Gastrocnemius medialis (tissue), 4 donors: ENCODE results near the gene ARL4A. TPM values are rescaled to one million over a fixed set of nuclear protein-coding genes. Genes with fewer than 3 reads are reported as not detected.
"Not testable (repeated sequence)": the region's sequence is repeated elsewhere in the genome, so short reads cannot be mapped to it uniquely, and the experiment has no call there.

Experiments used
- ATAC-seq, 2 donors: fragments of 150-250 bp; one replicate each; pipeline ENCODE4 v1.9.1; 2016
- DNase-seq, 2 donors: peaks; one replicate each; pipeline ENCODE4 v3.0.0-alpha.2; 2019
- H3K27ac ChIP-seq, 4 donors: fragments of 200-600 bp; sonication (generic); 1 replicate in 1 of 4; 2 replicates in 3 of 4; pipeline ENCODE4 v1.5.1; 2016 to 2018; ENCODE audit warnings: mild to moderate bottlenecking in 2 of 4, moderate library complexity in 1 of 4
- H3K27me3 ChIP-seq, 3 donors: fragments of 200-600 bp; sonication (generic) in 2 of 3; 1 replicate in 1 of 3; 2 replicates in 2 of 3; pipeline versions ENCODE4 v1.5.1 to v1.6.0; 2016 to 2019; ENCODE audit warnings: mild to moderate bottlenecking in 1 of 3, moderate library complexity in 1 of 3
- H3K36me3 ChIP-seq, 2 donors: fragments of 200-600 bp; sonication (generic) in 1 of 2; one replicate each; pipeline ENCODE4 v1.5.1; 2017 to 2018
- H3K4me1 ChIP-seq, 2 donors: fragments of 200-600 bp; sonication (generic) in 1 of 2; one replicate each; pipeline ENCODE4 v1.5.1; 2016 to 2017; ENCODE audit warnings: mild to moderate bottlenecking in 2 of 2
- H3K4me3 ChIP-seq, 4 donors: fragments of 200-600 bp; sonication (generic) in 3 of 4; 1 replicate in 1 of 4; 2 replicates in 3 of 4; pipeline ENCODE4 v1.5.1; 2016 to 2019; ENCODE audit warnings: mild to moderate bottlenecking in 2 of 4
- H3K9me3 ChIP-seq, 3 donors: fragments of 200-600 bp; sonication (generic) in 2 of 3; 1 replicate in 1 of 3; 2 replicates in 2 of 3; pipeline ENCODE4 v1.5.1; 2016 to 2019
- POLR2A ChIP-seq, 2 donors: fragments of 450-650 bp; IDR thresholded peaks; one replicate each; pipeline ENCODE4 v1.6.1; 2017; ENCODE audit warnings: antibody characterized with exemption in 2 of 2, mild to moderate bottlenecking in 2 of 2, moderate library complexity in 2 of 2
- in situ Hi-C, 4 donors: fragments of 200-750 bp; cut with MboI; loops; one replicate each; pipeline versions ENCODE4 v1.15.0 to v1.8.0; 2017; ENCODE audit warnings: low sequenced_read_pairs in 4 of 4
- intact Hi-C: fragments of 100-400 bp; cut with DNase I; formaldehyde crosslinking; loops from one replicate; pipeline ENCODE4 v1.15.1; 2023; ENCODE audit warnings: low total_unique reads
- total RNA-seq, 4 donors: library from RNA; depleted of rRNA; stranded (reverse); fragments of >200 nt; gene quantifications; one replicate each; pipeline versions ENCODE4 v1.1.0 to v1.2.3, GENCODE V29; 2016
- TF ChIP-seq, protein P1 (sequence below), 5 experiments: fragments of 450-650 bp in 3 of 5; fragments of 200-600 bp in 2 of 5; sonication (generic) in 2 of 5; IDR thresholded peaks in 4 of 5; conservative IDR thresholded peaks in 1 of 5; 1 replicate in 4 of 5; 2 replicates in 1 of 5; pipeline ENCODE4 v1.5.1; 2016 to 2019; ENCODE audit warnings: antibody characterized with exemption in 5 of 5, mild to moderate bottlenecking in 3 of 5, moderate library complexity in 3 of 5

ARL4A gene
- total RNA-seq, 4 donors from 2014 or later: 8.6 to 20.4 (median 14.2) TPM

DNA sequence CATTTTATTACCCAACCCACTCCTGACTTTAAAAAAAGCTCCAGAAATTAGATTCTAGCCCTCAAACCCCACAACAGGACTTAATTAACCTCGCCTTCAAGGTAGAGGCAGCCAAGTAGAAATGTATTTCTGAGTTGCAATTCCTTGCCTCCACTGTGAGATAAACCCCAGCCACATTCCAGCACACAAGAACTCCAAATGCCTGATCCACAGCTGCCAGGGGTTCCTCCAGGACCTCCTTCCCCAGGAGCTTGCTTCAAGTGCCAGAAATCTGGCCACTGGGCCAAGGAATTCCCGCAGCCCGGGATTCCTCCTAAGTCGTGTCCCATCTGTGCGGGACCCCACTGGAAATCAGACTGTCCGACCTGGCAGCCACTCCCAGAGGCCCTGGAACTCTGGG, 25.9 kb upstream of the ARL4A start:
- no peaks in the 10 kb centered on the region for H3K27me3 ChIP-seq
- no peak for TF ChIP-seq POLR2A (IDR thresholded peaks at IDR 0.05)
- TF ChIP-seq, protein P1, sequence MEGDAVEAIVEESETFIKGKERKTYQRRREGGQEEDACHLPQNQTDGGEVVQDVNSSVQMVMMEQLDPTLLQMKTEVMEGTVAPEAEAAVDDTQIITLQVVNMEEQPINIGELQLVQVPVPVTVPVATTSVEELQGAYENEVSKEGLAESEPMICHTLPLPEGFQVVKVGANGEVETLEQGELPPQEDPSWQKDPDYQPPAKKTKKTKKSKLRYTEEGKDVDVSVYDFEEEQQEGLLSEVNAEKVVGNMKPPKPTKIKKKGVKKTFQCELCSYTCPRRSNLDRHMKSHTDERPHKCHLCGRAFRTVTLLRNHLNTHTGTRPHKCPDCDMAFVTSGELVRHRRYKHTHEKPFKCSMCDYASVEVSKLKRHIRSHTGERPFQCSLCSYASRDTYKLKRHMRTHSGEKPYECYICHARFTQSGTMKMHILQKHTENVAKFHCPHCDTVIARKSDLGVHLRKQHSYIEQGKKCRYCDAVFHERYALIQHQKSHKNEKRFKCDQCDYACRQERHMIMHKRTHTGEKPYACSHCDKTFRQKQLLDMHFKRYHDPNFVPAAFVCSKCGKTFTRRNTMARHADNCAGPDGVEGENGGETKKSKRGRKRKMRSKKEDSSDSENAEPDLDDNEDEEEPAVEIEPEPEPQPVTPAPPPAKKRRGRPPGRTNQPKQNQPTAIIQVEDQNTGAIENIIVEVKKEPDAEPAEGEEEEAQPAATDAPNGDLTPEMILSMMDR (IDR thresholded peaks at IDR 0.05 in 4 of 5, conservative IDR thresholded peaks at IDR 0.05 in 1 of 5): no peak
- H3K9me3 ChIP-seq: no peaks in the 10 kb centered on the region
- no peak for DNase-seq
- no peak for ATAC-seq
- intact Hi-C loops (no loop called here), in situ Hi-C loops (no loop called here)
- H3K4me3 ChIP-seq: no peak overlapping the region
- no peaks in the 10 kb centered on the region for H3K36me3 ChIP-seq
- no peaks in the 10 kb centered on the region for H3K4me1 ChIP-seq
- no peak overlapping the region for H3K27ac ChIP-seq

DNA sequence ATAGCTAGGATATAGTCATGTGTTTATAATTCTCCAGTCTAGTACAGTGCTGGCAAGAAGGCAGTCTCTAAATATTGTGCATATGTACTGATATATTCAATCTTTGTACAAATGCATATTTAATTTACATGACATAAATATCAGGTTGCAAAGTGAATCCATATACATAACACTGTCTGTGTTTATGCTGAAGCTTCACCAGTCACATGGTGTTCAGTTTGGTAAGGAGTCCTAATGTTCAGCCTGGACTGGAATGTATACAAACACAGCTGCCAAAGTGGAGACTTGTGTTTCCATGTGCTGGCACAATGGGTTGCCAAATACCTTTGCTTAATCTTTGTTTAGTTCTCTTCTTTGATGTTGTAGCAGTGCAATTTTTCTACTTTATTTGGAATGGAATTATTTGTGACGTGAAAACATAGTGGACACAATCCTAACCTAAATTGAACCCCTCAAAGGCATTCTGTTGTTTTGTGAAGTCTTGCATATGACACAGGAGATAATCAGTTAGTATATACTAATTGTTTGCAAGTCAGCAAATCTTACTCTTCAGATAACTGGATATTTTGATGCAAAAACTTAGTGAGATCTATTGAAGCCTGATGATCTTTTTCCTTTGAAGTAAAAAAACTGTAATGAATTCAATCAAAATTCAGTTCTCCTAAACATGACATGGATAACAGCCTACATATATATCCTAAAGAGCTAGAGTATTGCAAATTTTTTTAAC, 17.3 kb upstream of the ARL4A start:
- no peaks in the 10 kb centered on the region for H3K27me3 ChIP-seq
- H3K36me3 ChIP-seq: no peaks in the 10 kb centered on the region
- intact Hi-C loops: no loop called here
- H3K4me1 ChIP-seq: peaks cover 4% of the 10 kb centered on the region in 2 donors
- no peak overlapping the region for H3K4me3 ChIP-seq
- ATAC-seq: no peak
- TF ChIP-seq, protein P1 (IDR thresholded peaks at IDR 0.05 in 4 of 5, conservative IDR thresholded peaks at IDR 0.05 in 1 of 5): no peak
- TF ChIP-seq POLR2A (IDR thresholded peaks at IDR 0.05): no peak
- in situ Hi-C loops: loop anchor here in 1 of 4 donors (10.0 kb wide), 1 partner anchor 595 kb away; no protein-coding TSS in a partner anchor
- H3K27ac ChIP-seq: no peak overlapping the region
- H3K9me3 ChIP-seq: no peaks in the 10 kb centered on the region
- DNase-seq: no peak

DNA sequence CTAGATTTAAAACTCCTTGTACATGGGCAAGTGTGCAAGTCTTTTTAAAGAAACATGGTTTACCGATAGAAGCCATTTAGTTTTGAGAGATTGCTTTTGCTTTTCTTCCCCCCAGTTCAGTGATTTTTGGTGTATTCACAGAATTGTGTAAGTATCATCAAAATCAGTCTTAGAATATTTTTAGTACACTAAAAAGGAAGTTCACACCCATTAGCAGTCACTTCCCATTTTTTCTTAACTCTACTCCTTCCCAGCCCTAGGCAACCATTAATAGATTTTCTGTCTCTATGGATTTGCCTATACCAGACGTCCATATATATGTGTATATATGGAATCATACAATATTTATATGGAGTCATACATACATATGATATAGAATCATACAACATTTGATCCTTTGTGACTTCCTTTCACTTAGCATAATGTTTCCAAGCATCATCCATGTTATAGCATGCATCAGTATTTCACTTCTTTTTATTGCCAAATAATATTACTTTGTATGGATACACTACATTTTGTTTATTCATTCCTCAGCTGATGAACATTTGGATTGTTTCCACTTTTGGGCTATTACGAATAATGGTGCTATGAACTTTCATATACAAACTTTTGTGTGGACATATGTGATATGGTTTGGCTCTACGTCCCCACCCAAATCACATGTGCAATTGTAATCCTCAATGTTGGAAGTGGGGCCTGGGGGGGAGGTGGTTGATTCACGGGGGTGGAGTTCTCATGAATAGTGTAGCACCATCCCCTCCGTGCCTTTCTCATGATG, 16.5 kb upstream of the ARL4A start:
- no peak overlapping the region for H3K27ac ChIP-seq
- no peak for ATAC-seq
- no peak for DNase-seq
- no peak for TF ChIP-seq POLR2A (IDR thresholded peaks at IDR 0.05)
- TF ChIP-seq, protein P1 (IDR thresholded peaks at IDR 0.05 in 4 of 5, conservative IDR thresholded peaks at IDR 0.05 in 1 of 5): no peak
- no peaks in the 10 kb centered on the region for H3K27me3 ChIP-seq
- H3K9me3 ChIP-seq: no peaks in the 10 kb centered on the region
- no peak overlapping the region for H3K4me3 ChIP-seq
- in situ Hi-C loops: loop anchor here in 1 of 4 donors (10.0 kb wide), 1 partner anchor 594 kb away; no protein-coding TSS in a partner anchor
- no peaks in the 10 kb centered on the region for H3K36me3 ChIP-seq
- intact Hi-C loops: no loop called here
- H3K4me1 ChIP-seq: peaks cover 4% of the 10 kb centered on the region in 2 donors

DNA sequence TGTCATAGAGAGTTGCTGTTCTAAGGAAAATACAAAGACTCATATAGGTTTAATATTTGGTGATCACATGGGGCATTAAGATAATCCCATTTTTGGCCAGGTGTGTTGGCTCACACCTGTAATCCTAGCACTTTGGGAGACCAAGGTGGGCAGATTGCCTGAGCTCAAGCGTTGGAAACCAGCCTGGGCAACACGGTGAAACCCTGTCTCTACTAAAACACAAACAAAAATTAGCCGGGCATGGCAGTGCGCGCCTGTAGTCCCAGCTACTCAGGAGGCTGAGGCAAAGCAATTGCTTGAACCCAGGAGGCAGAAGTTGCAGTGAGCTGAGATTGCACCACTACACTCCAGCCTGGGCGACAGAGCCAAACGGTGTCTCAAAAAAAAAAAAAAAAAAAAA, 14.0 kb upstream of the ARL4A start:
- H3K4me1 ChIP-seq, H3K4me3 ChIP-seq, intact Hi-C loops, H3K36me3 ChIP-seq, H3K9me3 ChIP-seq, ATAC-seq, H3K27ac ChIP-seq, DNase-seq, H3K27me3 ChIP-seq: not testable (repeated sequence)
- in situ Hi-C loops: loop anchor here in 1 of 4 donors (10.0 kb wide), 1 partner anchor 591 kb away; no protein-coding TSS in a partner anchor

DNA sequence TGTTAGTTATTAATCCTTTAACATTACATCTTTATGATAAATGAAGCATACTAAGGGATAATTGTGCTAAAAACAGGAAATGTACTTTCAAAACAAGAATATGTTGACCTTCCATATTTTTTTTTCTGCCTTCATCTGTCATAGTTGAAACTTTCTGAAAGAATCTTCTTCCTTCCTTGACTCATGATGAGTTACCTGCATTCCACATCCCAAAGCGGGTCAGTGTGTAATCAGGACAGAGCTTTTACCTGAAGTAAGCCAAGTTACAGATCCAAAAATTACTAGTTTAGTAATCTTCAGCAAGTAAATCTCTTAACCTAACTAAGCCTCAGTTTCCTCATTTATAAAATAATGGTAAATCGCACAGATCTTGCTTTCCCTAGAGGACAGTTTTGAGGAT, 13.4 kb upstream of the ARL4A start:
- Histone ChIP-seq H3K27me3 (no peaks in the 10 kb centered on the region), H3K9me3 (no peaks in the 10 kb centered on the region), H3K36me3 (no peaks in the 10 kb centered on the region), H3K4me1 (peaks cover 4% of the 10 kb centered on the region in 2 donors), H3K4me3 (no peak overlapping the region), H3K27ac (no peak overlapping the region)
- no peak for ATAC-seq
- no peak for DNase-seq
- in situ Hi-C loops (loop anchor here in 1 of 4 donors (10.0 kb wide), 1 partner anchor 591 kb away; no protein-coding TSS in a partner anchor), intact Hi-C loops (no loop called here)
- TF ChIP-seq POLR2A (IDR thresholded peaks at IDR 0.05): no peak
- TF ChIP-seq, protein P1 (IDR thresholded peaks at IDR 0.05 in 4 of 5, conservative IDR thresholded peaks at IDR 0.05 in 1 of 5): no peak
